22Rv1 (cell line): Measurements from ENCODE around the gene WDR90.

Source experiments
- ZFX ChIP-seq: fragments of 450-650 bp; IDR thresholded peaks from 2 replicates; pipeline ENCODE4 v1.6.1; 2017; ENCODE audit warnings: antibody characterized with exemption, borderline replicate concordance
- TF ChIP-seq, protein P1 (sequence below): fragments of 450-650 bp; IDR thresholded peaks from 2 replicates; pipeline ENCODE4 v1.5.1; 2017; ENCODE audit warnings: mild to moderate bottlenecking

GRCh38 chr16:621526-622105 is 27.5 kb upstream of the WDR90 start:
- TF ChIP-seq, protein P1, sequence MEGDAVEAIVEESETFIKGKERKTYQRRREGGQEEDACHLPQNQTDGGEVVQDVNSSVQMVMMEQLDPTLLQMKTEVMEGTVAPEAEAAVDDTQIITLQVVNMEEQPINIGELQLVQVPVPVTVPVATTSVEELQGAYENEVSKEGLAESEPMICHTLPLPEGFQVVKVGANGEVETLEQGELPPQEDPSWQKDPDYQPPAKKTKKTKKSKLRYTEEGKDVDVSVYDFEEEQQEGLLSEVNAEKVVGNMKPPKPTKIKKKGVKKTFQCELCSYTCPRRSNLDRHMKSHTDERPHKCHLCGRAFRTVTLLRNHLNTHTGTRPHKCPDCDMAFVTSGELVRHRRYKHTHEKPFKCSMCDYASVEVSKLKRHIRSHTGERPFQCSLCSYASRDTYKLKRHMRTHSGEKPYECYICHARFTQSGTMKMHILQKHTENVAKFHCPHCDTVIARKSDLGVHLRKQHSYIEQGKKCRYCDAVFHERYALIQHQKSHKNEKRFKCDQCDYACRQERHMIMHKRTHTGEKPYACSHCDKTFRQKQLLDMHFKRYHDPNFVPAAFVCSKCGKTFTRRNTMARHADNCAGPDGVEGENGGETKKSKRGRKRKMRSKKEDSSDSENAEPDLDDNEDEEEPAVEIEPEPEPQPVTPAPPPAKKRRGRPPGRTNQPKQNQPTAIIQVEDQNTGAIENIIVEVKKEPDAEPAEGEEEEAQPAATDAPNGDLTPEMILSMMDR = no peak
- no peak for TF ChIP-seq ZFX
